Measurements from ENCODE around the gene NEURL4. TPM values are rescaled to one million over a fixed set of nuclear protein-coding genes. Genes with fewer than 3 reads are reported as not detected.

The NEURL4 gene
- total and polyA plus RNA-seq, 2 donors (not counting 1 experiment from before 2014, with no cell fraction given): 6.0 to 20.1 TPM

DNA sequence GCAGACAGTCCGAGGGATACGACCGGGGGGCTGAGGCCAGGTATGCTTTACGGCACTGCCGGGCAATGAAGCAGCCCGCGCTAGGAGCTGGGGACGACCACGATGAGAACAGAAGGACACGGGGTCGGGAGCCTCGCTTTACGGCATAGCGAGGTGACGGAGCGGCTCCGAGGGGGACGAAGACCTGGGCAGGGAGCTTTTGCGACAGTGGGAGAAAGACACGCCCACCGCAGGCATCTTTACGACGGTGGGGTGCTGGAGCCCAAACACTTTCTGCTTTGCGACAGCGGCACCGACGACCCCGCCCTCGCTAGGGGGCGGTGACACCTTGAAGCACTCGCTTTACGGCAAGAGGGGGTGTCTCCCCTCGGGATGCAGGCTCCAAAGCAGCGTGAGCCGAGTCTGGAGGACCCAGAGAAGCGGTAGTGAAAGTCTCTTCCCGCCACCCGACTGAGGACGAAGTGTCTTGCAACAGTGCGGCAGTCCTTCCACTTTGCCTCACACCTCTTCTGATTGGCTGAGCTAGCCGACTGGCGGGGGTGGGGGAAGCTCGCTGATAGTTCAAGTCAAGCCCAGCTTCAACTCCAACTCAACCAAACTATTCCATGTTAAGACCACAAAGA is 350 bp upstream of the NEURL4 start:
- peak overlapping the region; percentile 54 to 93 (median 83) for H3K4me3 ChIP-seq (replicated peaks in 1 of 4; ENCODE audit: control extremely low read depth in 1 of 4, insufficient read depth in 1 of 4, low read depth in 3 of 4, low read length in 4 of 4)
- peak overlapping the region; percentile 72 for H3K27ac ChIP-seq (ENCODE audit: insufficient read depth, low read length)
- no peaks in the 10 kb centered on the region for H3K9me3 ChIP-seq (ENCODE audit: control insufficient read depth, insufficient read depth, low read depth, low read length)
- H3K36me3 ChIP-seq (ENCODE audit: control insufficient read depth, insufficient read depth, low read length): peaks cover 4% of the 10 kb centered on the region
- H3K27me3 ChIP-seq (ENCODE audit: control insufficient read depth, insufficient read depth, low read length): peaks cover 7% of the 10 kb centered on the region
- H4K20me1 ChIP-seq (ENCODE audit: control insufficient read depth, extremely low read depth, insufficient read depth, low read length): no peaks in the 10 kb centered on the region
- H3K4me1 ChIP-seq (ENCODE audit: control insufficient read depth, extremely low read depth, insufficient read depth, low read length): no peaks in the 10 kb centered on the region
- no peak for TF ChIP-seq EZH2 (IDR thresholded peaks at IDR 0.05; ENCODE audit: low read length, missing control alignments)
- peak overlapping the region; percentile 97 for H2AFZ ChIP-seq (ENCODE audit: low read length)
- peak overlapping the region; percentile 80 for H3K4me2 ChIP-seq (ENCODE audit: extremely low read depth, insufficient read depth, low read length)
- peaks cover 6% of the 10 kb centered on the region for H3K79me2 ChIP-seq (ENCODE audit: control insufficient read depth, insufficient read depth, low read length)
- DNase-seq (ENCODE audit: low read depth in 2 of 2): peak; percentile 99 to 100
- peak overlapping the region; percentile 70 for H3K9ac ChIP-seq (ENCODE audit: insufficient read depth, low read length)

DNA sequence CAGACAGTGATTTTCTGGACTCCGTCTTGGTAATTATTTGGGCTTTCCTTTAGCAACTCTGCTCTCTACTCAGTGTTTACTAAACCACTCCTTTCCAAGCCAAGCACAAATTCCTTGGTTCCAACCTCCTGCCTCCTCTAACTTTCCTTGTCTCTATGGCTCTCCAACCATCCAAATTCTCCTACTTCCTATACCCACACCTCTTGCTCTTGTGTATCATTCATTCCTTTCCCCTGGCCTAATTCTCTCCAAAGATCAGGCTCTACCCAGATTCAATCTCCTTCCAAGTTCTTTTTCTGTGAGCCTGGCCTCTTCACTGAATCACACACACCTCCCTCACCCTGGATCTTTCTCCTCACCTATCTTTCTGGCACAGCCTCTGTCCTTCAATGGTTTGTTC is 1.1 kb downstream of the NEURL4 start:
- Histone ChIP-seq H3K9ac (ENCODE audit: insufficient read depth, low read length) (no peak overlapping the region), H4K20me1 (ENCODE audit: control insufficient read depth, extremely low read depth, insufficient read depth, low read length) (no peaks in the 10 kb centered on the region), H3K4me3 (replicated peaks in 1 of 4; ENCODE audit: control extremely low read depth in 1 of 4, insufficient read depth in 1 of 4, low read depth in 3 of 4, low read length in 4 of 4) (peak overlapping the region in 3 of 4 experiments; percentile 54 to 88 (median 86))

DNA sequence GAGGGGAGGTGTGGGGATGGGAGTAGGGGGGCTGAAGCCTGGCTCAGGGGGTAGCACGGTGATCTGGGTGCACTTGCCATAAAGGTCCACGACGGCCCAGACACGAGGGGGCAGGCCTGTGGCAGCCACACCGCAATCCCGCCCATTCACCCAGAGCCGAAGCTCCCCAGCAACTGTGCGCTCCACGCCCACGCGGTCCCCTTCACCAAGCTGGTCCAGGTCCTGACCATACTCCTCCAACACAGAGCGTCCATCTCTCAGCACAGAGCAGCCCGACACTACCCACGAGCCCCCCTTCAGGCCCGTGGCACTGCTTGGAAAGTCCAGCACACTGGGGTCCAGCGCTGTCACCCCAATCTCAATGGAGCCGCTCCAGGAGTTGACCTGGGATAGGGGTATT is 1.6 kb downstream of the NEURL4 start:
- Histone ChIP-seq H3K9me3 (ENCODE audit: control insufficient read depth, insufficient read depth, low read depth, low read length) (no peaks in the 10 kb centered on the region), H4K20me1 (ENCODE audit: control insufficient read depth, extremely low read depth, insufficient read depth, low read length) (no peaks in the 10 kb centered on the region), H3K9ac (ENCODE audit: insufficient read depth, low read length) (no peak overlapping the region), H3K36me3 (ENCODE audit: control insufficient read depth, insufficient read depth, low read length) (peaks cover 16% of the 10 kb centered on the region), H3K4me2 (ENCODE audit: extremely low read depth, insufficient read depth, low read length) (no peak overlapping the region), H3K27ac (ENCODE audit: insufficient read depth, low read length) (no peak overlapping the region), H3K79me2 (ENCODE audit: control insufficient read depth, insufficient read depth, low read length) (peaks cover 6% of the 10 kb centered on the region), H2AFZ (ENCODE audit: low read length) (no peak overlapping the region), H3K27me3 (ENCODE audit: control insufficient read depth, insufficient read depth, low read length) (peaks cover 7% of the 10 kb centered on the region), H3K4me1 (ENCODE audit: control insufficient read depth, extremely low read depth, insufficient read depth, low read length) (no peaks in the 10 kb centered on the region), H3K4me3 (replicated peaks in 1 of 4; ENCODE audit: control extremely low read depth in 1 of 4, insufficient read depth in 1 of 4, low read depth in 3 of 4, low read length in 4 of 4) (no peak overlapping the region)
- DNase-seq (ENCODE audit: low read depth in 2 of 2): no peak
- TF ChIP-seq, protein P1, sequence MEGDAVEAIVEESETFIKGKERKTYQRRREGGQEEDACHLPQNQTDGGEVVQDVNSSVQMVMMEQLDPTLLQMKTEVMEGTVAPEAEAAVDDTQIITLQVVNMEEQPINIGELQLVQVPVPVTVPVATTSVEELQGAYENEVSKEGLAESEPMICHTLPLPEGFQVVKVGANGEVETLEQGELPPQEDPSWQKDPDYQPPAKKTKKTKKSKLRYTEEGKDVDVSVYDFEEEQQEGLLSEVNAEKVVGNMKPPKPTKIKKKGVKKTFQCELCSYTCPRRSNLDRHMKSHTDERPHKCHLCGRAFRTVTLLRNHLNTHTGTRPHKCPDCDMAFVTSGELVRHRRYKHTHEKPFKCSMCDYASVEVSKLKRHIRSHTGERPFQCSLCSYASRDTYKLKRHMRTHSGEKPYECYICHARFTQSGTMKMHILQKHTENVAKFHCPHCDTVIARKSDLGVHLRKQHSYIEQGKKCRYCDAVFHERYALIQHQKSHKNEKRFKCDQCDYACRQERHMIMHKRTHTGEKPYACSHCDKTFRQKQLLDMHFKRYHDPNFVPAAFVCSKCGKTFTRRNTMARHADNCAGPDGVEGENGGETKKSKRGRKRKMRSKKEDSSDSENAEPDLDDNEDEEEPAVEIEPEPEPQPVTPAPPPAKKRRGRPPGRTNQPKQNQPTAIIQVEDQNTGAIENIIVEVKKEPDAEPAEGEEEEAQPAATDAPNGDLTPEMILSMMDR (conservative IDR thresholded peaks at IDR 0.05 in 1 of 2, IDR thresholded peaks at IDR 0.05 in 1 of 2; ENCODE audit: low read depth in 1 of 2, low read length in 2 of 2): no peak
- no peak for TF ChIP-seq EZH2 (IDR thresholded peaks at IDR 0.05; ENCODE audit: low read length, missing control alignments)

More for the DNA sequence above, 1.1 kb downstream of the NEURL4 start:
- H3K4me2 ChIP-seq (ENCODE audit: extremely low read depth, insufficient read depth, low read length): peak overlapping the region; percentile 66
- no peak for TF ChIP-seq EZH2 (IDR thresholded peaks at IDR 0.05; ENCODE audit: low read length, missing control alignments)
- TF ChIP-seq, protein P1 (conservative IDR thresholded peaks at IDR 0.05 in 1 of 2, IDR thresholded peaks at IDR 0.05 in 1 of 2; ENCODE audit: low read depth in 1 of 2, low read length in 2 of 2): no peak
- H3K27ac ChIP-seq (ENCODE audit: insufficient read depth, low read length): no peak overlapping the region
- H3K79me2 ChIP-seq (ENCODE audit: control insufficient read depth, insufficient read depth, low read length): peaks cover 6% of the 10 kb centered on the region
- H3K27me3 ChIP-seq (ENCODE audit: control insufficient read depth, insufficient read depth, low read length): peaks cover 7% of the 10 kb centered on the region
- DNase-seq (ENCODE audit: low read depth in 2 of 2): no peak
- no peaks in the 10 kb centered on the region for H3K4me1 ChIP-seq (ENCODE audit: control insufficient read depth, extremely low read depth, insufficient read depth, low read length)
- H3K9me3 ChIP-seq (ENCODE audit: control insufficient read depth, insufficient read depth, low read depth, low read length): no peaks in the 10 kb centered on the region
- no peak overlapping the region for H2AFZ ChIP-seq (ENCODE audit: low read length)
- peaks cover 14% of the 10 kb centered on the region for H3K36me3 ChIP-seq (ENCODE audit: control insufficient read depth, insufficient read depth, low read length)
